ENCODE measurements around the gene CYTH4. TPM values are rescaled to one million over a fixed set of nuclear protein-coding genes. Genes with fewer than 3 reads are reported as not detected.

The CYTH4 gene
- total and polyA plus RNA-seq, 8 donors, result 1.9 to 77.0 (median 6.0) TPM; not detected in 1

DNA sequence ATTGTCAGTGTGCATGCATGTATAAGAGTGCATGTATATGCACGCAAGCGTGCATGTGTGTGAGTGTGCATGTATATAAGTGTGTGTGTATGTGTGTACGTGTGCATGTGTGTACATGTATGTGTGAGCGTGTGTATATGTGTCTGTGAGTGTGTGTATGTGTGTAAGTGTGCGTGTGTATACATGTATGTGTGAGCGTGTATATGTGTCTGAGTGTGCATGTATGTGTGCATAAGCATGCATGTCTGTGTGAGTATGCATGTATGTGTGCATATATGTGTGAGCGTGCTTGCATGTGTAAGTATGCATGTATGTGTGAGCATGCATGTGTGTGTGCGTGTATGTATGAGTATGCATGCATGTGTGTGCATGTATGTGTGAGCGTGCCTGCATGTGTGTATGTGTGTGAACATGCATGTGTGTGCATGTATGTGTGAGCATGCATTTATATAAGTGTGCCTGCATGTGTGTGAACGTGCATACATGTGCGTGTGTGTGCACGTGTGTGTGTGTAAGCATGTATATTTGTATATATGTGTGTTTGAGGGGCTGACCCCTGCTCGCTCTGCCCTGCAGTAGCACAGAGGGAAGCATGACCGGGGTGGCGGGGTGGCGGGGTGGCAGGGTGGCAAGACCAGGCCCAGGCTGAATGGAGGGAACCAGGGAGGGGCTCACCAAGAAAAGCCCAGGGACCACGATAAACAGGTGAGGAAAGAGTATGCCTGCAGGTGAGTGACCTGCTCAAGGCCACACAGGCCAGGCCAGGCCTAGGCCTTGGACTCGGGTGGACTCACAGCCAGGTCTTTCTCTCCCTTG is 26.3 kb downstream of the CYTH4 start:
- 83 to 94% (median 90%) methylated on average over 18 of the region's 18 CpGs for WGBS, 5 donors
- Histone ChIP-seq H3K9me3 (no peaks in the 10 kb centered on the region), H3K36me3 (peaks cover 0 to 11% (median 2%) of the 10 kb centered on the region in 4 donors), H3K27me3 (peaks cover 0 to 6% (median 0%) of the 10 kb centered on the region in 3 donors), H3K4me3 (no peak overlapping the region), H3K4me1 (peaks cover 21 to 82% (median 32%) of the 10 kb centered on the region in 4 donors), H3K27ac (peak overlapping the region in 2 of 5 donors; percentile 43 to 81)
- intact Hi-C loops (cut with DNase I; ENCODE audit: low total_unique reads), result no loop called here
- TF ChIP-seq, protein P1, sequence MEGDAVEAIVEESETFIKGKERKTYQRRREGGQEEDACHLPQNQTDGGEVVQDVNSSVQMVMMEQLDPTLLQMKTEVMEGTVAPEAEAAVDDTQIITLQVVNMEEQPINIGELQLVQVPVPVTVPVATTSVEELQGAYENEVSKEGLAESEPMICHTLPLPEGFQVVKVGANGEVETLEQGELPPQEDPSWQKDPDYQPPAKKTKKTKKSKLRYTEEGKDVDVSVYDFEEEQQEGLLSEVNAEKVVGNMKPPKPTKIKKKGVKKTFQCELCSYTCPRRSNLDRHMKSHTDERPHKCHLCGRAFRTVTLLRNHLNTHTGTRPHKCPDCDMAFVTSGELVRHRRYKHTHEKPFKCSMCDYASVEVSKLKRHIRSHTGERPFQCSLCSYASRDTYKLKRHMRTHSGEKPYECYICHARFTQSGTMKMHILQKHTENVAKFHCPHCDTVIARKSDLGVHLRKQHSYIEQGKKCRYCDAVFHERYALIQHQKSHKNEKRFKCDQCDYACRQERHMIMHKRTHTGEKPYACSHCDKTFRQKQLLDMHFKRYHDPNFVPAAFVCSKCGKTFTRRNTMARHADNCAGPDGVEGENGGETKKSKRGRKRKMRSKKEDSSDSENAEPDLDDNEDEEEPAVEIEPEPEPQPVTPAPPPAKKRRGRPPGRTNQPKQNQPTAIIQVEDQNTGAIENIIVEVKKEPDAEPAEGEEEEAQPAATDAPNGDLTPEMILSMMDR (IDR thresholded peaks at IDR 0.05), result no peak
- TF ChIP-seq POLR2A (IDR thresholded peaks at IDR 0.05) (no peak), POLR2AphosphoS5 (IDR thresholded peaks at IDR 0.05) (no peak), EP300 (IDR thresholded peaks at IDR 0.05) (no peak)
- no peak for DNase-seq

DNA sequence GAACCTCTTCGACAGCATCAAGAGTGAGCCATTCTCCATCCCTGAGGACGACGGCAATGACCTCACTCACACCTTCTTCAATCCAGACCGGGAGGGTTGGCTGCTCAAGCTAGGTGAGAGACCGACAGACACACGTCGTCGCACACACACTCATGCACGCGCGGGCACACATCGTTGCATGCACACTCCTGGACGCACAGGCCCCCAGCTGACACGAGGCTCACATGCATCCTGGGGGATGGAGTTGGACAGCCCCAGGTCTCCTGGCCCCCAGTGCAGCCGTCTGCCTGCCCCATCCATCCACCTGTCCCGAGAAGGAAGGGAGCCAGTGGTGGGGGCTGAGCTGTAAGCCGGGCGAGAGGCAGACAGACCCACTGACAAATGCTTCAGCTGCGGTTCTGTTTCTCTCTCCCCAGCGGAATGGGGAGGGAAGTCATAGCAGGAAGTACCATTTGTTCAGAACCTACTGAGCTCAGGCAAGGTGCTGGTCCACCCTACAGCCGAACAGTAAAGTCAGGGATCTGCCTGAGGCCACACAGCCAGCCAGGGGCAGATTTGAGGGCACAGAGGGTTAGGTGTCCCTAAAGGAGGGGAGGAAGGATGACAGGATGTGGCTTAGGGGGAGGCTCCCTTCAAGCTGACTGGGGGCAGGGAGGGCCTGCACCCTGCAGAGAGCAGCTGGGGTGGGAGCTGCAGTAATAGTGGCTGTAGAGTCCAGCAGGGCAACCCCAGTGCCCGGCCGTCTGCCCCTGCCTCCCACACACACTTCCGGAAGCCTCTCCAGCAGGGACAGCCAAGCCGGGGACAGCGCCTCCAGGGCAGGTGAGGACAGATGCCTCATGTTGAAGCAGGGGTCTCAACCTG is 27.1 kb downstream of the CYTH4 start:
- intact Hi-C loops (cut with DNase I; ENCODE audit: low total_unique reads), result loop anchor here (10.0 kb wide), 1 partner anchor 125 kb away; no protein-coding TSS in a partner anchor
- peaks cover 21 to 73% (median 32%) of the 10 kb centered on the region in 4 donors for H3K4me1 ChIP-seq

DNA sequence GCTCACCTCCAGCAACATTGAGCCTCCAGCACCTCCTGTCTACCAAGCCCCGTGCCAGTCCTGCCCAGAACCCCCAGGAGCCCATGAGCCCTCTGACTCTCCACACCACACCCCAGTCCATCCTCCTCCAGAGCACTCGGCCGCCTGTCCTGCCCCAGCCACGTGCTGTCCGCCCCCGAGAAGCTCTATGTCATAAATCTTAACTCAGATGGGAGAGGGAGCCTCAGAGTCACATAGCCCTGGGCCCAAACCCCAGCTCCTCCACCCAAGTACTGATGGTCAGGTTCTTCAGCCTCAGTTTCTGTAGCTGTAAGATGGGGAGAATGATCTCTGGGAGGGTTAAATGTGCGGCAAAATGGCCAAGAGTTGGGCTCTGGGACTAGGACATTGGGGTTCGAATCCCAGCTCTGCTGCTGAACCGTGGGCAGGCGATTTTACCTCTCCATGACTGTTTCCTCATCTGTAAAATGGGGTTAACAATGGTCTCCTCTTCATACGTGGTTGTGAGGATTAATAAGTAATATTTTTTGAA is 27.8 kb downstream of the CYTH4 start:
- Histone ChIP-seq H3K36me3 (peaks cover 0 to 11% (median 0%) of the 10 kb centered on the region in 4 donors), H3K27ac (peak overlapping the region in 2 of 5 donors; percentile 43 to 56), H3K9me3 (no peaks in the 10 kb centered on the region), H3K4me3 (no peak overlapping the region), H3K4me1 (peaks cover 21 to 68% (median 33%) of the 10 kb centered on the region in 4 donors), H3K27me3 (peaks cover 0 to 20% (median 0%) of the 10 kb centered on the region in 3 donors)
- intact Hi-C loops (cut with DNase I; ENCODE audit: low total_unique reads), result loop anchor here (10.0 kb wide), 1 partner anchor 125 kb away; no protein-coding TSS in a partner anchor
- no peak for TF ChIP-seq POLR2A (IDR thresholded peaks at IDR 0.05)
- no peak for TF ChIP-seq EP300 (IDR thresholded peaks at IDR 0.05)
- no peak for TF ChIP-seq POLR2AphosphoS5 (IDR thresholded peaks at IDR 0.05)
- TF ChIP-seq, protein P1 (IDR thresholded peaks at IDR 0.05), result no peak
- DNase-seq, result no peak
- WGBS, 5 donors, result 71 to 81% (median 75%) methylated on average over 9 to 11 of the region's 11 CpGs

More for the DNA sequence above, 27.1 kb downstream of the CYTH4 start:
- WGBS, 5 donors, result 74 to 83% (median 77%) methylated on average over 10 to 26 of the region's 26 CpGs
- no peak for DNase-seq
- no peak overlapping the region for H3K4me3 ChIP-seq
- TF ChIP-seq POLR2A (IDR thresholded peaks at IDR 0.05) (no peak), POLR2AphosphoS5 (IDR thresholded peaks at IDR 0.05) (no peak), EP300 (IDR thresholded peaks at IDR 0.05) (no peak)
- TF ChIP-seq, protein P1 (IDR thresholded peaks at IDR 0.05), result no peak
- H3K27ac ChIP-seq, result peak overlapping the region in 3 of 5 donors; percentile 10 to 56 (median 43)
- H3K9me3 ChIP-seq, result no peaks in the 10 kb centered on the region
- peaks cover 0 to 13% (median 0%) of the 10 kb centered on the region in 3 donors for H3K27me3 ChIP-seq
- H3K36me3 ChIP-seq, result peaks cover 0 to 11% (median 1%) of the 10 kb centered on the region in 4 donors

All from stomach (tissue), 9 donors.